ENCODE results near the gene CAMK2A. TPM values are rescaled to one million over a fixed set of nuclear protein-coding genes. Genes with fewer than 3 reads are reported as not detected.
"Not testable (repeated sequence)": the region's sequence is repeated elsewhere in the genome, so short reads cannot be mapped to it uniquely, and the experiment has no call there.

The CAMK2A gene
- polyA plus RNA-seq, 10 donors = 32.6 to 93.3 (median 67.5) TPM

- DNase-seq = no peak
Measured at GRCh38 chr5:150236981-150237754, 52.4 kb downstream of the CAMK2A start.

GRCh38 chr5:150236313-150236712 lies 53.3 kb downstream of the CAMK2A start:
- DNase-seq = no peak

DNA sequence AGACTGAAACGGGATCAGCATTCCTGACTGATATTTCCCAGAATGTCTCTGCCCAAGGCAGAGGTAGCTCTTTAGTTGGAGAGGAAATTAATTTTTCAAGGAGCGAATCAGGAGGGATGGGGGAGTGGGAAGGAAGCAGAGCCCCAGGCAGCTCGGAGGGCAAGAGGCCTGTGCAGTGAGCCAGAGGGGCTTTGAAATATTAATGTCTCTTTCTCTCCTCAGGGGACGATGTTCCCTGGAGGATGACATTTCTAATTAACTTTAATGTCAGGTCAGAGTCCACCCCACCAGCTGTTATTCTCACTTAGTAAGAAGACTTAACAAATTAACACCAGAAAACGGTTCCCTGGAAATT lies 54.1 kb downstream of the CAMK2A start:
- DNase-seq = no peak

DNA sequence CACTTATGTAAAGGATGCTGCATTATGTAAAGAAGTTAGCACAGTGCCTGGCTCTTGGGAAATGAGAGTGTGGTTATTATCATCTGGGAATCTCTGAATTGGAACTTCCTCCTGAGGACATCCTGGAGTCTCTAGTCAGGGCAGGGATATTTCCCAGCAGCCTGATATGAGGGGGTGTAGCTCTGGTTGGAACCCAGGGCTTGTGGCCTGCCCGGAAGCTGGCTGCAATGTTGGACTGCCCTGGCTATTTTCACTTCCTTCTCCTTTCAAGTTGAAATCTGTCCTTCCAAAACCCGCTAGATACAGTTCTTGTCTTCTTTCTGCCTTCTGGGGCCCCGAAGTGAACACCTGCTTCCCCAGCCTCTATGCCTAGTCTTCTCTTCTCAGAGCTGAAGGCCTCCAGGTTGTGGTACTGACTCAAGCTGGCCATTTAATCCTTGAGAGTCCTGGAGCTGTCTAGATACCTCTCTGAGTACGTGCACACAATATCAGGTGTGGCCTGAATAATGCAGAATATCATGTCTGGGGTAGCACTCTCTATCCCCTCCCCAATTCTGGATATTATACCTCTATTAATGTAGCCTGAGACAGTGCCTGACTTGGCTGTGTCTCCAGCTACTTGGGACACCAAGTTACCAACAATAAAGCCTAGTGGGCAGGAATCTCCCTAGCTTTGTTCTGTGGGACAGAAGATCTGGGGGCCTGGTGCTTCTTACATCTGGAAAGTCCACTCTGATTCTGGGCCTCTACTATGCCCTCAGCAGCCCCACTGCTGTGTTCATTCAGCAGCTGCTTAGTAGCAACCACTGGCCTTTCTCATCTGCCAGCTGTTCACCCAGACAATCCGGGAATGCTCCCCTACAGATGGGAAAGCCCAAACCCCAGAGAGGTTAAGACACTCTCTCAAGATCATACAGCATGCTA lies 54.7 kb downstream of the CAMK2A start:
- no peak for DNase-seq

- not testable (repeated sequence) for DNase-seq
Measured at GRCh38 chr5:150233706-150234105, 55.9 kb downstream of the CAMK2A start.

- no peak for DNase-seq
Measured at GRCh38 chr5:150230842-150231241, 58.7 kb downstream of the CAMK2A start.

GRCh38 chr5:150229571-150229970 lies 60.0 kb downstream of the CAMK2A start:
- no peak for DNase-seq

GRCh38 chr5:150227606-150228273 lies 61.8 kb downstream of the CAMK2A start:
- DNase-seq = no peak

DNA sequence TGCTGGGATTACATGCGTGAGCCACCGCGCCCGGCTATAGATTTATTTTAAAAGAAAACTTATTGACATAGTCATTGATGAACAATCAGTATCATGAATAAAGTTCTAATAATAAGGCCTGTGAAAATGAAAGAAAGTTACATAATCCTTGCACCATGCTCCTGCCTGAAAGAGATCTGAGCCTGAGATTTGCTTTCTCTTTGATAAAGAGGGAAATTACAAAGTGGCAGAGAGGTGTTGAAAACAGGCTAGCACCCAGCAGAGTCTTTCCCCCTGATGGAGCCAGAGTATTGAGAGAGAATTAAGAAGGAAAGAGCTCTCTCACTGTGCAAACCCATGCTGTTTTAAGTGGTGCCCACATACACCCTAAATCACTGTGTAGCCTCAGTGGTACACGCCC lies 62.5 kb downstream of the CAMK2A start:
- no peak for DNase-seq

DNA sequence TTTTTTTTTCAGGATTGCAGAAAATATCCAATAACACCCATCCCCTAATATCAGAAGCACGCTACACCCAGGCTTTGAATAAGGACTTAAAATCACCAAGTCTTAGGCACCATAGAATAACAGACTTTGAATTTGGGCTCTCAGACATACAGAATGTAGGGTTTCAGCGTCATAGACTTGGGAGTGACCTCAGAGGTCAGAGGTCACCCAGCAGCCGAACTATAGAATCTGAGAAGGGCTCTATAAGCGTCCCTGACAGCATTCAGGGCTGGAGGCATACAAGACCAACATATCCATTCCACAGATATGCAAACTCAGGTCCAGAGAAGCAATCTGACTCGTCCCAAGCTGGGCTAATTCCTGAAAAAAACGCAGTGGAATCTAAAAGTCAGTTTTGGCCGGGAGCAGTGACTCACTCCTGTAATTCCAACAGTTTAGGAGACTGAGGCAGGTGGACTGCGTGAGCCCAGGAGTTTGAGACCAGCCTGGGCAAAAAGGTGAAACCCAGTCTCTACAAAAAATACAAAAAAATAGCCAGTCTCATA lies 65.0 kb downstream of the CAMK2A start:
- no peak for DNase-seq

GRCh38 chr5:150223474-150223873 lies 66.1 kb downstream of the CAMK2A start:
- DNase-seq = no peak

DNA sequence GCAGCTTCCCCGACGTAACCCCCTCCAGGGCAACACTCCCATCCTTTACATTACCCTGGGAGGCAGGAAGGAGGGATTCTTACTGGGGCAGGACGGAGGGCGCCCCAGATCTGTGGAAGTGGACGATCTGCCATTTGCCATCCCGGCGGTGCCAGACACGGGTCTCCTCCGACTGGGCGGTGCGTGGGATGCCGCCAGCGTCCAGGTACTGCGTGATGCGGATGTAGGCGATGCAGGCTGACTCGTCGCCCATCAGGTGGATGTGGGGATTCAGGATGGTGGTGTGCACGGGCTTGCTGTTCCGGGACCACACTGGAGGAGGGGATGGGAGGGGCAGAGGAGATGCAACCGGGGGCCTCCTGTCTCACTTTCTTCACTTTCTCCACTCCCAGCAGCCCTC lies 66.7 kb downstream of the CAMK2A start:
- no peak for DNase-seq

DNA sequence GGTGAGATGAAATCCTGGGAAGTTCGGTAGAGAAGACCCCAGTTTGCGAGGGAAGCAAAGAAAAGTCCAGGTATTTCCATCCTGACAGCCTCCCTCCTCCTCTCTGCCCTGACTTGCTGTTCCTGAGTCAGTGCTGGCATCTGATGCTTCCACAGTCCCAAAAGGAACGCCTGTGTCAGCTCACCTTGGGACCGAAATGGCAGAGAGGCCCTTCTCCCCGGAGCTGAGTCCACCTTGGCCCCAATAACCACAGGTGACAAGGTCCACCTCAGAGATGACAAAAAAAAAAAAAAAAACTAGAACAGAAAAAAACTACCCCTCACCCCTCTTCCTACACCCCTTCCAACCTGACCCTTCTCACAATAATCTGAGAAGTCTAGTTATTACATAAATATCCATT lies 68.1 kb downstream of the CAMK2A start:
- no peak for DNase-seq

GRCh38 chr5:150219861-150220260 lies 69.7 kb downstream of the CAMK2A start:
- DNase-seq = no peak

DNA sequence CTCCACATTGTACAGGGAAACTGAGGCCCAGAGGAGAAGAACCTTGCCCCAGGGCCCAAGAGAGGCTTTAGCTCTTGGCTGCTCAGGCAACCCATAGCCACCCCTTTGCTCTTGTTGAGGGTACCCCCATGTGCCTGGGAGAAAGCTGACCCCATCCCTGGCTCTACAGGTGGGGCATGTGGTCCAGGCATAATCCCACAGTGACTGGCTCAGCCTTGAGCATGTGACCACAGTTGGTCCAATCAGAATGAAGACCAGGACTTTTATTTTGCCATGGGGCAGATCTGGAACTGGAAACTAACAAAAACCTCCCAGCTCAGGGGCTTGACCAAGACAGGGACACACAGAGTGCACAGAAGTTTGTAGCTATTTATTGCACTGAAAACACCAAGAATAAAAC lies 70.4 kb downstream of the CAMK2A start:
- DNase-seq = no peak

GRCh38 chr5:150218693-150219035 lies 70.9 kb downstream of the CAMK2A start:
- DNase-seq = no peak

GRCh38 chr5:150217873-150218692 lies 71.5 kb downstream of the CAMK2A start:
- peak; percentile 79 to 90 (median 89) for DNase-seq

DNA sequence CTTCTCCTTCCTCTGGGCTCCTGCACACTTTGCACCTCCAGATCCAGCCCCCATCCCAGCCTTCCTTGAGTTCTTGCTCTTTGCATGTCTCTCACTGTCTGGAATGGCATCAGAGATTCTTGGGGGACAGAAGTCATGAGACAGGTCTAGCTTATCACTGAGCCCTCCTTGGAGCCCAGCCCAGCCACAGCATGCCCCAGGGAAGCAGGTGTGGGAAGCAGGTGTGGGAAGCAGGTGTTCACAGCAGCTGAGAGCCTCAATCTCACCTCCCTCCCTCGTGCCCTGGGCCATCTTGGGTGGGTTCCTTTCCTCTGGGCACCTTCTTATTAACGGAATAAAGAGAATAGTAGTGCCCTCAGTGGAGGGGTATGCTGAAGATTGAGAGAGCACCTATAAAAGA lies 72.5 kb downstream of the CAMK2A start:
- DNase-seq = peak in 1 of 3 donors; percentile 44

- peak; percentile 77 to 93 (median 80) for DNase-seq
Measured at GRCh38 chr5:150215979-150216944, 73.3 kb downstream of the CAMK2A start.

GRCh38 chr5:150214289-150214688 lies 75.3 kb downstream of the CAMK2A start:
- peak in 2 of 3 donors; percentile 38 to 71 for DNase-seq

Measured in muscle of back (tissue), 11 donors.